ENCODE measurements around the gene FRMD3.

FRMD3 gene

GRCh38 chr9:83307066-83307724 lies 231.0 kb downstream of the FRMD3 start:
- no peak for TF ChIP-seq CTCF (IDR thresholded peaks at IDR 0.05; ENCODE audit: extremely low read depth, insufficient read depth, missing control alignments)
- in situ Hi-C loops (cut with MboI; ENCODE audit: low pct_unique_long_range_greater_than_20kb, low sequenced_read_pairs, unreplicated experiment), result no loop called here
- no peak for DNase-seq (ENCODE audit: low spot score)

GRCh38 chr9:83304686-83305085 lies 233.5 kb downstream of the FRMD3 start:
- TF ChIP-seq CTCF (IDR thresholded peaks at IDR 0.05; ENCODE audit: extremely low read depth, insufficient read depth, missing control alignments), result no peak
- in situ Hi-C loops (cut with MboI; ENCODE audit: low pct_unique_long_range_greater_than_20kb, low sequenced_read_pairs, unreplicated experiment), result no loop called here
- DNase-seq (ENCODE audit: low spot score), result no peak

GRCh38 chr9:83299571-83299970 lies 238.6 kb downstream of the FRMD3 start:
- DNase-seq (ENCODE audit: low spot score), result no peak
- in situ Hi-C loops (cut with MboI; ENCODE audit: low pct_unique_long_range_greater_than_20kb, low sequenced_read_pairs, unreplicated experiment), result no loop called here
- no peak for TF ChIP-seq CTCF (IDR thresholded peaks at IDR 0.05; ENCODE audit: extremely low read depth, insufficient read depth, missing control alignments)

GRCh38 chr9:83299094-83299493 lies 239.1 kb downstream of the FRMD3 start:
- in situ Hi-C loops (cut with MboI; ENCODE audit: low pct_unique_long_range_greater_than_20kb, low sequenced_read_pairs, unreplicated experiment), result no loop called here
- DNase-seq (ENCODE audit: low spot score), result no peak
- no peak for TF ChIP-seq CTCF (IDR thresholded peaks at IDR 0.05; ENCODE audit: extremely low read depth, insufficient read depth, missing control alignments)

GRCh38 chr9:83296123-83296522 lies 242.1 kb downstream of the FRMD3 start:
- in situ Hi-C loops (cut with MboI; ENCODE audit: low pct_unique_long_range_greater_than_20kb, low sequenced_read_pairs, unreplicated experiment), result no loop called here
- TF ChIP-seq CTCF (IDR thresholded peaks at IDR 0.05; ENCODE audit: extremely low read depth, insufficient read depth, missing control alignments), result no peak
- DNase-seq (ENCODE audit: low spot score), result no peak

GRCh38 chr9:83294816-83295215 lies 243.4 kb downstream of the FRMD3 start:
- no peak for DNase-seq (ENCODE audit: low spot score)
- no peak for TF ChIP-seq CTCF (IDR thresholded peaks at IDR 0.05; ENCODE audit: extremely low read depth, insufficient read depth, missing control alignments)
- in situ Hi-C loops (cut with MboI; ENCODE audit: low pct_unique_long_range_greater_than_20kb, low sequenced_read_pairs, unreplicated experiment), result no loop called here

All from GM13977 (cell line).